Measurements from ENCODE around the gene ENDOU.

DNA sequence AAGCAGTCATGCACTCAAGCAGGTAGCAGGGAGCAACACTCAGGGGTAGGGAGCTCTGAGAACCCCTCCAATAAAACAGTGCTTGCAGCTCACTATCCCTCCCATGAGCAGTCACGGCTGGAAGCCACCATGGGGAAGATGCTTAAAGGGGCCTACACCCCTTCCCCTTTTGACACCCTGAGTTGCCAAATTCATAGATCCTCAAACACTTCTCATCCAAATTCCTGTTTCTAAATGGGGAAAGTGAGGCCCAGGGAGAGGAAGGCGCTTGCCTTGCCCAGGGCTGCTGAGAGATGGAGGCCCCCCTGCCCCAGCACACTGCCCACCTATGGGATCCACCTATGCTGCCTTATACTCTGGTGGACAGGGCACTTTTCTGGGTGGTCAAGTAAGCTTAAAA is 7.2 kb upstream of the ENDOU start:
- TF ChIP-seq CTCF (IDR thresholded peaks at IDR 0.05) (no peak), POLR2A (IDR thresholded peaks at IDR 0.05) (no peak), POLR2AphosphoS5 (IDR thresholded peaks at IDR 0.05) (no peak)
